ENCODE data around the gene FRYL. TPM values are rescaled to one million over a fixed set of nuclear protein-coding genes. Genes with fewer than 3 reads are reported as not detected.

Gene FRYL
- total RNA-seq, 1 experiment from 2014 or later, result 28.5 TPM

DNA sequence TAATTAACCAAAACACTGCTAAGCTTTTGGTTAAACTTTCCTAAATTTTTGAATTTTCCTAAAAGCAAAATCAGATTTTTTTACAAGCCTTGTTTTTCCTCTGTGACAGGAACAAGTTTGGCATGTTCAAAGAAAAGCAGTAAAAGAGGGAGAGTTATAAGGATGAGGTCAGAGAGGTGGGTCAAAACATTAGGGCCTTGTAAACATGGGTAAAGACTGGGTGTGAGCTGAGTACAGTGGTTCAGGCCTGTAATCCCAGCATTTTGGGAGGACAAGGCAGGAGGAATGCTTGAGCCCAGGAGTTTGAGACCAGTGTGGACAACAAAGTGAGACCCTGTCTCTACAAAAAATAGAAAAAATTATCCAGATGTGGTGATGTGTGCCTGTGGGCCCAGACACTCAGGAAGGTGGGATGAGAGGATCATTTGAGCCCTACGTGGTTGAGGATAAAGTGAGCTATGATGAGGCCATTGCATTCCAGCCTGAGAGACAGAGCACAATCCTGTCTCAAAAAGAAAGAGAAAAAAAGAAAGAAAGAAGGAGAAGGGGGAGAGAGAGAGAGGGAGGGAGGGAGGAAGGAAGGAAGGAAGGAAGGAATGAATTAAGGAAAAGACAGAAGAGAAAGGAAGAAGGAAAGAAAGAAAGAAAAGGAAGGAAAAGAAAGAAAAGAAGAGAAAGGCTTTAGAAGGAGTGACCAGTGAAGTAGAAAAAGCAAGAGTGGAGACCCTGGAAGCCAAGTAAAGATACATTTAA is 17.0 kb upstream of the FRYL start:
- no peaks in the 10 kb centered on the region for H3K27me3 ChIP-seq (replicated peaks)
- H3K4me1 ChIP-seq (replicated peaks), result peaks cover 53% of the 10 kb centered on the region
- DNase-seq (ENCODE audit: low read depth in 1 of 2, low spot score in 2 of 2), result no peak
- no peak overlapping the region for H3K27ac ChIP-seq
- no peaks in the 10 kb centered on the region for H3K36me3 ChIP-seq
- H3K4me3 ChIP-seq, result no peak overlapping the region
- no peaks in the 10 kb centered on the region for H3K9me3 ChIP-seq (replicated peaks)

DNA sequence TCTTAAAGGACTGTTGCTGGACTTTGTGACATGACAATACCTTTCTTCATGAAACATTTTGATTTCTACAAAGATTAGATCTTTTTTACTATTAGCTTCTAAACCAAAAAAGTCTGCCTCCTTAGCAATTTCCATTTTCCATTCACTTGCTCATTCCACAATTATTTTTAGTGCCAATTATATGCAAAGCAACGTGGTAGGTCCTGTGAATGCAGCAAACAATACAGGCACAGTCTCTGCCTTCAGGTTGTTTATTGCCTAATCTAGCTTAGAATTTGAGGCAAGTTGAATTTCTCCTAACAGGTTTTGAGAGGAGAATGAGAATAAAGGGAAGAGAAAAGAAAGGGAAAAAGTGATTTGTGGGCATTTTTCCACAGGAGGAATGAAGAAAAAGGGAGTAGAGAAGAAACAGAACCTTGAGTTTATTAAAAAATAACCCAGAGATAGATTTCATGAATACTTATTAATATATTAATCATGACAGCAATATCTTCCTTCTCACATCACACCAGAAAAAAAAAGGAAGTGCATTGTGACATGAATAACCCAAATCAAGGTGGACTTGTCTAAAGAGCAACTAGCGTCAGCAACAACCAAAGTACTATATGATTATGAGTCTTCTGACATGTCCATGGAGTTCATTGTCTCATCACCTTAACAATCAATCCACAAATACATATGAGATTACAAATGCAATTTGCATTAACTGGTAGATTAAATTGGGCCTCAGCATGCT is 16.3 kb upstream of the FRYL start:
- no peaks in the 10 kb centered on the region for H3K36me3 ChIP-seq
- peaks cover 49% of the 10 kb centered on the region for H3K4me1 ChIP-seq (replicated peaks)
- H3K27me3 ChIP-seq (replicated peaks), result no peaks in the 10 kb centered on the region
- no peaks in the 10 kb centered on the region for H3K9me3 ChIP-seq (replicated peaks)
- no peak overlapping the region for H3K4me3 ChIP-seq
- DNase-seq (ENCODE audit: low read depth in 1 of 2, low spot score in 2 of 2), result peak in 1 of 2 experiments; percentile 29
- H3K27ac ChIP-seq, result no peak overlapping the region

DNA sequence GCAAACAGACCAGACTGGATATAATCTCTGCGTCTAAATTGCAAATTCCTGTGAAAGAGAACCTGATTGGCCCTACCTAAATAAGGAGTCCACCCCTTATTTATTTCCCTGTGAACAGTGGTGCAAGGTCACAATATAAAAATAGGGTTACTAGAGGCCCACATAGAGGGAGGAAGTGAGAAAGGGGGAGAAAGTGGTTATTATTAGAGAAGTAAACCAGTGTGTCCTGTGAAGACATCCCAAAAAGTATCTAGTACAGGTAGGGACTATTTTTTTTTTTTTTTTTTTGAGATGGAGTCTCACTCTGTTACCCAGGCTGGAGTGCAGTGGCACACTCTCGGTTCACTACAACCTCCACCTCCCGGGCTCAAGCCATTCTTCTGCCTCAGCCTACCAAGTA is 15.0 kb upstream of the FRYL start:
- Histone ChIP-seq H3K4me1 (replicated peaks) (peaks cover 40% of the 10 kb centered on the region), H3K27me3 (replicated peaks) (no peaks in the 10 kb centered on the region), H3K27ac (no peak overlapping the region), H3K4me3 (no peak overlapping the region), H3K36me3 (no peaks in the 10 kb centered on the region), H3K9me3 (replicated peaks) (no peaks in the 10 kb centered on the region)
- DNase-seq (ENCODE audit: low read depth in 1 of 2, low spot score in 2 of 2), result no peak

DNA sequence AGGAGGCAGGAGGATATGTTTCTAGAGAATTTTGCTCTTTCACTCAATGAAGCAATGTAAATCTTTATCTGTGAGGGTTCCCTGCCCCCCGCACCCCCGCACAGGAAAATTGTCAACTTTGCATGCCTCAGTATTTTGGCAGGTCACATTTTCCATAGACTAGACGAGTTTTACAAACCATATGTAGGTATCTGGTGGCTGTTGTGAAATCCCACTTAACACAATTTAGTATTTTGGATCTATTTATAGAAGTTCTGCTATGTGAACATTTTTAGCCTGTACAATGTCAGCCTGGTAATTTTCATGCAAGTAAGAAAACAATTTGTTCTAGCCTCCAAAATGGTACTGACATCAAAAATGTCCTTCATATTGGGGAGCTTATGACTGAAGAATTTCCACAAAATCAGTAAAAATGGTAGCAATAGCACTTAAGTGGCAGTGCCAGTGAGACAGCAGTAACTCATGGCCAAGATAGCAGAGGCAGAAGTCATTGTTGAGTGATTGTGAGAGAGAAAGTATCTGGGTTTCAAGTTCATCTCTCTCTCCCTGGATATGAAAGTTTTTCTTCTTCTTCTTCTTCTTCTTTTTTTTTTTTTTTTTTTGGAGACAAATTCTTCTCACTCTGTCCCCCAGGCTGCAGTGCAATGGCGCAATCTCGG is 12.4 kb upstream of the FRYL start:
- Histone ChIP-seq H3K27ac (no peak overlapping the region), H3K27me3 (replicated peaks) (no peaks in the 10 kb centered on the region), H3K4me3 (no peak overlapping the region), H3K4me1 (replicated peaks) (peaks cover 20% of the 10 kb centered on the region), H3K36me3 (no peaks in the 10 kb centered on the region), H3K9me3 (replicated peaks) (no peaks in the 10 kb centered on the region)
- no peak for DNase-seq (ENCODE audit: low read depth in 1 of 2, low spot score in 2 of 2)

DNA sequence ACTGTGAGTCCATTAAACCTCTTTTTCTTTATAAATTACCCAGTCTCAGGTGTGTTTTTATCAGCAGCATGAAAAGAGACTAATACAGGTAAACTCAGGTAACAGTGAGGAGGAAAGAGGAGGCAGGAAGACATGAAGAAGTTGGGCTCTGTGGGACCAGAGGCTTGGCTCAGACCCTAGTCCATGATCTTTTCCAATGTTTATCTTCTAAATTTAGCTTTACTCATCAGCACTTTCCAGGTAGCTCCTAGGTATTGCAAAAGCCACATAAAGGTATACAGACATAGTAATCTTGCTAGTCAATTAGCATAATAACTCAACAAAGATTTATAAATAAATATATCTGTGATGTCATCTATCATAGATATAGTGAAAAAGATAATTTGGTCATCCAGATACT is 11.2 kb upstream of the FRYL start:
- H3K27me3 ChIP-seq (replicated peaks), result no peaks in the 10 kb centered on the region
- peaks cover 9% of the 10 kb centered on the region for H3K4me1 ChIP-seq (replicated peaks)
- no peak overlapping the region for H3K4me3 ChIP-seq
- H3K9me3 ChIP-seq (replicated peaks), result no peaks in the 10 kb centered on the region
- H3K36me3 ChIP-seq, result no peaks in the 10 kb centered on the region
- no peak overlapping the region for H3K27ac ChIP-seq
- no peak for DNase-seq (ENCODE audit: low read depth in 1 of 2, low spot score in 2 of 2)

DNA sequence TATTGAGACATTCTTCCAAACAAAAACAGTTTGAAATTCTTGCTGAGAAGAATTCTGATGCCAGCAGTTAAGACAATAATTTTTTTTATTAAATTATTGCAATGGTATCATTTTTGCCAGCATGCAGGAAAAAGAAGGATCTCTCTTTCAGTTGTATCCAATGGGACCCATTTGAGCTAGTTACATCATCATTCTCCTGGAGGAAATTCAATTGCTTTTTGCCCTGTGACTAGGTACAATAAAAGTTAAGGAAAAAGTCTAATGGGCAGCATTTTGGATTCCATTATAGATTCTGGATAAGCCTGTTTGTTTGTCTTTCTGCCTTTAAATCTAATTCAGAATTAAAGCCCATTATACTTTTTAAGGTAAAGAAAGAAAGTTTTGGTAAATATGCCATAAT is 10.5 kb upstream of the FRYL start:
- H3K9me3 ChIP-seq (replicated peaks), result no peaks in the 10 kb centered on the region
- H3K27me3 ChIP-seq (replicated peaks), result no peaks in the 10 kb centered on the region
- peaks cover 1% of the 10 kb centered on the region for H3K4me1 ChIP-seq (replicated peaks)

GRCh38 chr4:48787056-48787455 is 7.0 kb upstream of the FRYL start:
- DNase-seq (ENCODE audit: low read depth in 1 of 2, low spot score in 2 of 2), result no peak
- no peaks in the 10 kb centered on the region for H3K36me3 ChIP-seq
- no peak overlapping the region for H3K4me3 ChIP-seq
- no peaks in the 10 kb centered on the region for H3K27me3 ChIP-seq (replicated peaks)
- no peaks in the 10 kb centered on the region for H3K4me1 ChIP-seq (replicated peaks)
- H3K9me3 ChIP-seq (replicated peaks), result no peaks in the 10 kb centered on the region
- H3K27ac ChIP-seq, result no peak overlapping the region

More for the DNA sequence above, 10.5 kb upstream of the FRYL start:
- Histone ChIP-seq H3K27ac (no peak overlapping the region), H3K36me3 (no peaks in the 10 kb centered on the region), H3K4me3 (no peak overlapping the region)
- no peak for DNase-seq (ENCODE audit: low read depth in 1 of 2, low spot score in 2 of 2)

GRCh38 chr4:48786549-48786948 is 6.5 kb upstream of the FRYL start:
- H3K36me3 ChIP-seq, result no peaks in the 10 kb centered on the region
- no peaks in the 10 kb centered on the region for H3K9me3 ChIP-seq (replicated peaks)
- no peaks in the 10 kb centered on the region for H3K27me3 ChIP-seq (replicated peaks)
- no peak overlapping the region for H3K4me3 ChIP-seq
- no peak overlapping the region for H3K27ac ChIP-seq
- H3K4me1 ChIP-seq (replicated peaks), result no peaks in the 10 kb centered on the region
- no peak for DNase-seq (ENCODE audit: low read depth in 1 of 2, low spot score in 2 of 2)

DNA sequence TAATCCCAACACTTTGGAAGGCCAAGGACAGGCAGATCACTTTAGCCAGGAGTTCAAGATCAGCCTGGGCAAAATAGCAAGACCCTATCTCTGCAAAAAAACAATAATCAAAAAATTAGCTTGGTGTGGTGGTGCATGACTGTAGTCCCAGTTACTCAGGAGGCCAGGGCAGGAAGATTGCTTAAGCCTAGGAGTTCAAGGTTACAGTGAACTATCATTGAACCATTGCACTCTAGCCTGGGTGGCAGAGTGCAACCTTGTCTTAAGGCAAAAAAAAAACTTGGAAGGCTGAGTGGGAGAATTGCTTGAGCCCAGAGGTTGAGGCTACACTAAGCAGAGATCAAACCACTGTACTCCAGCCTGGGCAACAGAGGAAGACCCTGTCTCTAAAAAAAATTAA is 5.2 kb upstream of the FRYL start:
- Histone ChIP-seq H3K27ac (no peak overlapping the region), H3K9me3 (replicated peaks) (no peaks in the 10 kb centered on the region), H3K4me3 (no peak overlapping the region), H3K27me3 (replicated peaks) (no peaks in the 10 kb centered on the region), H3K4me1 (replicated peaks) (peaks cover 4% of the 10 kb centered on the region; the same call in 1 of the 2 replicates), H3K36me3 (no peaks in the 10 kb centered on the region)
- no peak for DNase-seq (ENCODE audit: low read depth in 1 of 2, low spot score in 2 of 2)

- Histone ChIP-seq H3K36me3 (peaks cover 10% of the 10 kb centered on the region), H3K4me3 (no peak overlapping the region), H3K4me1 (replicated peaks) (peaks cover 14% of the 10 kb centered on the region), H3K27ac (no peak overlapping the region), H3K9me3 (replicated peaks) (no peaks in the 10 kb centered on the region), H3K27me3 (replicated peaks) (no peaks in the 10 kb centered on the region)
- no peak for DNase-seq (ENCODE audit: low read depth in 1 of 2, low spot score in 2 of 2)
These were observed 1.9 kb upstream of the FRYL start for GRCh38 chr4:48781968-48782367.

DNA sequence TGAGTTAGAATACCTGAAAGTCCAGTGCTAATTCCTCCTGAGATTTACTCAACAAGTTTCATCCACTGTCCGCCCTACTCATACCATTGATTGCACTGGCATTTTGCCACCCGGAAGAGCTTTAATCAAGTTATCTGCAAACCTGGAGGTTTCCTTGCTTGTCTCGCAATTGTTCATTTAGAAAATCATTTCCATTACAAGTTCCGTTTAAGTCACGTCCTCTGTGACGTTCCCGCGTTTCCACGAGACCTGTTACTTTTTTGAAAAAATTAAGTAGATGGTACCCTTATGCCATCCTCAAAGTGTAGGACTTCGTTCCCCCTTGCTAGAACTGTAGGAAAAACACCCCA is 761 bp upstream of the FRYL start:
- DNase-seq (ENCODE audit: low read depth in 1 of 2, low spot score in 2 of 2), result no peak
- Histone ChIP-seq H3K9me3 (replicated peaks) (no peaks in the 10 kb centered on the region), H3K36me3 (peaks cover 10% of the 10 kb centered on the region), H3K27ac (peak overlapping the region; percentile 51), H3K4me3 (peak overlapping the region; percentile 93), H3K27me3 (replicated peaks) (no peaks in the 10 kb centered on the region), H3K4me1 (replicated peaks) (peaks cover 14% of the 10 kb centered on the region)

- peak; percentile 46 to 68 for DNase-seq (ENCODE audit: low read depth in 1 of 2, low spot score in 2 of 2)
- no peaks in the 10 kb centered on the region for H3K27me3 ChIP-seq (replicated peaks)
- peak overlapping the region; percentile 85 for H3K27ac ChIP-seq
- H3K36me3 ChIP-seq, result peaks cover 10% of the 10 kb centered on the region
- H3K4me1 ChIP-seq (replicated peaks), result peaks cover 14% of the 10 kb centered on the region
- H3K4me3 ChIP-seq, result peak overlapping the region; percentile 93
- no peaks in the 10 kb centered on the region for H3K9me3 ChIP-seq (replicated peaks)
These were observed 733 bp downstream of the FRYL start for GRCh38 chr4:48779095-48779997.

DNA sequence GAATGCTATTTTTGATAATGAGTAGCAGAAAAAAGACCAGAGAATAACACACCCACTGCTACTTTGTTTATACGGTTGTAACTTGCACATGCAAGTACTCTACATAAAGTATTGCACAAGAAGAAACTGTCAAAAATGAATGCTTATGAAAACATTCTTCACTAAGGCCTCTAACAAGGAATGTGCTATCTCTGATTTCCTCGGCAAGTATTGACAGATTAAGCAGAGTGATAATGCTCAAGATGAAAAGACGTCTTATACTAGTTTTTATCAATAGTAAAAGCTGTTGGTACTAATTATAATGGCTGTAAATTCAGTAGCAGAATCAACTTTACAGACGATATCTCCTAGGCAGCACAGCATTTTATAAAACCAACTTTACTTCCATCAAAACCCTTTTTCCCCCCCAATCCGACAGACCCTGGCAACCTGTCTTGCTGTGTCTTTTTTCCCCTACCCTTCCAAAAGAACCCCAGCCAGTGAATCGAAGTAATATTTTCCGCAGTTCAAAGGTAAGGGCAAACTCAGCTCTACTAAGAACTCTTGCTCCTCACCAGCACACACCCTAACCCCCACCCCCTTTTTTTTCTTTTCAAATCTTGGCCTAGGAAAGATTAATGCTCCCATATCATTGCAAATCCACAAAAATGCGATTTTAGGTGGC is 1.5 kb downstream of the FRYL start:
- H3K9me3 ChIP-seq (replicated peaks), result no peaks in the 10 kb centered on the region
- H3K4me3 ChIP-seq, result peak overlapping the region; percentile 93
- H3K4me1 ChIP-seq (replicated peaks), result peaks cover 15% of the 10 kb centered on the region
- no peaks in the 10 kb centered on the region for H3K27me3 ChIP-seq (replicated peaks)
- H3K36me3 ChIP-seq, result peaks cover 10% of the 10 kb centered on the region
- DNase-seq (ENCODE audit: low read depth in 1 of 2, low spot score in 2 of 2), result peak in 1 of 2 experiments; percentile 9
- H3K27ac ChIP-seq, result peak overlapping the region; percentile 14; the same call in 1 of the 2 replicates
